K562 (cell line): ENCODE data around the gene NELFE. TPM values are rescaled to one million over a fixed set of nuclear protein-coding genes. Genes with fewer than 3 reads are reported as not detected.
A peak's percentile ranks its signal among the peaks of the same experiment; 100 is the strongest.

ENCODE experiments used
- ATAC-seq: fragments of 200-7000 bp; cut with Tn5 transposase; 3 replicates; pipeline ENCODE4 v1.9.1; 2020; ENCODE audit warnings: moderate library complexity
- BruUV-seq: library from RNA; stranded (reverse); fragments of 400-500 nt; replicated peaks from 2 replicates; lab custom pipeline; 2021; lab: Mats Ljungman, UMichigan
- CTCF ChIA-PET: fragments of 300-600 bp; formaldehyde crosslinking; extraction: SDS; loops from one replicate; lab custom pipeline; 2021; ENCODE audit warnings: low intra/inter-chr PET ratio; lab: Yijun Ruan, JAX
- POLR2A ChIA-PET: fragments of 300-600, 350-650 bp; sonication (Branson Sonifier 250); formaldehyde crosslinking; extraction: SDS; loops from one replicate; lab custom pipeline; 2021; ENCODE audit warnings: antibody characterized with exemption, inconsistent platforms; lab: Yijun Ruan, JAX
- DNase-seq, 4 experiments: peaks; one replicate each; pipeline versions ENCODE4 v3.0.0 to v3.0.0-alpha.2; 2011 to 2018; ENCODE audit warnings: low spot score in 3 of 4, mixed read lengths in 3 of 4; ENCODE audit errors: extremely low read depth in 1 of 4
- FAIRE-seq: peaks from 2 replicates; lab custom pipeline; 2011; peaks lifted over from hg19 to GRCh38; lab: Jason Lieb, UNC
- H2AFZ ChIP-seq: 2 replicates; pipeline ENCODE4 v1.6.0; 2011; ENCODE audit warnings: low read depth, low read length, control low read depth, inconsistent platforms
- H3K27ac ChIP-seq: fragments of 200-600 bp; 3 replicates; pipeline ENCODE4 v1.8.0; 2011; ENCODE audit warnings: low read depth, mild to moderate bottlenecking, control low read depth, inconsistent platforms, low read length, moderate library complexity, mixed read lengths; ENCODE audit errors: extremely low read depth
- H3K27me3 ChIP-seq, 2 experiments: fragments of 300-600 bp in 1 of 2; 2 replicates in 1 of 2; 3 replicates in 1 of 2; pipeline versions ENCODE4 v1.6.0 to v1.8.0; 2011; ENCODE audit warnings: inconsistent platforms in 2 of 2, low read length in 2 of 2, mild to moderate bottlenecking in 1 of 2, mixed read lengths in 1 of 2, moderate library complexity in 1 of 2; ENCODE audit not compliant: control insufficient read depth in 2 of 2, insufficient read depth in 2 of 2
- H3K36me3 ChIP-seq: fragments of 300-600 bp; 3 replicates; pipeline ENCODE4 v1.8.0; 2011; ENCODE audit warnings: mild to moderate bottlenecking, low read length, inconsistent platforms; ENCODE audit not compliant: control insufficient read depth, insufficient read depth
- H3K4me1 ChIP-seq, 2 experiments: fragments of 200-600 bp in 1 of 2; replicated peaks in 1 of 2; 2 replicates in 1 of 2; 3 replicates in 1 of 2; pipeline versions ENCODE4 v1.5.1 to v1.8.0; 2011; ENCODE audit warnings: inconsistent platforms in 2 of 2, low read length in 2 of 2, mild to moderate bottlenecking in 1 of 2, mixed read lengths in 1 of 2, moderate library complexity in 1 of 2; ENCODE audit not compliant: control insufficient read depth in 2 of 2, insufficient read depth in 2 of 2
- H3K4me2 ChIP-seq: 2 replicates; pipeline ENCODE4 v1.6.1; 2011; ENCODE audit warnings: low read length, control low read depth, inconsistent platforms, mixed read lengths; ENCODE audit not compliant: insufficient read depth
- H3K4me3 ChIP-seq: fragments of 200-600 bp; sonication (generic), shearing (Covaris generic); 2 replicates; pipeline ENCODE4 v1.5.1; 2016; ENCODE audit warnings: control low read depth, inconsistent platforms
- H3K79me2 ChIP-seq: fragments of 200-600 bp; 3 replicates; pipeline ENCODE4 v1.8.0; 2011; ENCODE audit warnings: low read length, inconsistent platforms; ENCODE audit not compliant: control insufficient read depth, insufficient read depth
- H3K9ac ChIP-seq, 2 experiments: 2 replicates each; pipeline versions ENCODE4 v1.6.0 to v1.6.1; 2011; ENCODE audit warnings: low read depth in 2 of 2, low read length in 2 of 2, control low read depth in 1 of 2, inconsistent platforms in 1 of 2, mild to moderate bottlenecking in 1 of 2, mixed read lengths in 1 of 2; ENCODE audit not compliant: insufficient read depth in 1 of 2
- H3K9me1 ChIP-seq: one replicate; pipeline ENCODE4 v1.6.0; 2011; ENCODE audit warnings: inconsistent platforms, mild to moderate bottlenecking, low read length, moderate library complexity; ENCODE audit not compliant: control insufficient read depth, insufficient read depth
- H3K9me3 ChIP-seq: replicated peaks from 2 replicates; pipeline ENCODE4 v1.5.1; 2011; ENCODE audit warnings: low read depth, low read length, inconsistent platforms; ENCODE audit not compliant: control insufficient read depth, insufficient read depth
- H4K20me1 ChIP-seq: replicated peaks from 2 replicates; pipeline ENCODE4 v1.6.1; 2011; ENCODE audit warnings: low read length, inconsistent platforms, mixed read lengths; ENCODE audit not compliant: control insufficient read depth, insufficient read depth
- ARID1B ChIP-seq: fragments of 450-650 bp; IDR thresholded peaks from 2 replicates; pipeline ENCODE4 v1.6.1; 2016; ENCODE audit warnings: antibody characterized with exemption, mild to moderate bottlenecking, inconsistent platforms
- BCOR ChIP-seq: fragments of 450-650 bp; IDR thresholded peaks from 2 replicates; pipeline ENCODE4 v1.6.1; 2016
- BRD4 ChIP-seq: fragments of 200-600 bp; sonication (generic); IDR thresholded peaks from 2 replicates; pipeline ENCODE4 v1.6.1; 2017; ENCODE audit warnings: inconsistent platforms
- CBX5 ChIP-seq: IDR thresholded peaks from 2 replicates; pipeline ENCODE4 v1.6.1; 2014; ENCODE audit warnings: low read depth, borderline replicate concordance
- DPF2 ChIP-seq: fragments of 450-650 bp; IDR thresholded peaks from 2 replicates; pipeline ENCODE4 v1.6.1; 2016
- ESRRA ChIP-seq: fragments of 450-650 bp; IDR thresholded peaks from 2 replicates; pipeline ENCODE4 v1.6.1; 2014; ENCODE audit warnings: low read depth, mild to moderate bottlenecking, moderate library complexity, borderline replicate concordance
- FOSL1 ChIP-seq: fragments of 200-800 bp; sonication (Bioruptor generic); conservative IDR thresholded peaks from 2 replicates; pipeline ENCODE4 v1.6.1; 2016; ENCODE audit warnings: missing genetic modification characterization, missing compliant biosample characterization
- GATAD2B ChIP-seq: fragments of 450-650 bp; IDR thresholded peaks from 2 replicates; pipeline ENCODE4 v1.6.1; 2017; ENCODE audit warnings: mild to moderate bottlenecking, borderline replicate concordance
- PCBP1 ChIP-seq: fragments of 200-400 bp; formaldehyde crosslinking; IDR thresholded peaks from 2 replicates; pipeline ENCODE4 v1.6.1; 2018; ENCODE audit warnings: mild to moderate bottlenecking, low read depth, low read length; ENCODE audit not compliant: poor library complexity, severe bottlenecking
- RBBP5 ChIP-seq: fragments of 200-600 bp; sonication (generic); IDR thresholded peaks from 2 replicates; pipeline ENCODE4 v1.6.1; 2012; ENCODE audit warnings: borderline replicate concordance, mild to moderate bottlenecking, low read length, control low read depth, inconsistent platforms; ENCODE audit not compliant: insufficient read depth, poor library complexity, severe bottlenecking
- RBM25 ChIP-seq: fragments of 200-400 bp; formaldehyde crosslinking; IDR thresholded peaks from 2 replicates; pipeline ENCODE4 v1.6.1; 2018; ENCODE audit warnings: low read length, low read depth, moderate library complexity; ENCODE audit not compliant: severe bottlenecking
- TRIM24 ChIP-seq, 2 experiments: fragments of 450-650 bp; IDR thresholded peaks; 2 replicates each; pipeline ENCODE4 v1.6.1; 2016
- U2AF1 ChIP-seq: fragments of 200-400 bp; formaldehyde crosslinking; optimal IDR thresholded peaks from 2 replicates; pipeline ENCODE3; 2017; ENCODE audit warnings: mild to moderate bottlenecking, low read depth, low read length, moderate library complexity
- ZC3H4 ChIP-seq: sonication (generic); formaldehyde crosslinking; IDR thresholded peaks from 2 replicates; pipeline ENCODE4 v1.9.0; 2021; ENCODE audit warnings: missing genetic modification reagents, borderline replicate concordance
- ZKSCAN3 ChIP-seq: fragments of 250-450 bp; sonication (Bioruptor Pico); IDR thresholded peaks from 2 replicates; pipeline ENCODE4 v1.4.0; 2020
- ZNF140 ChIP-seq: fragments of 250-450 bp; sonication (Bioruptor Pico); IDR thresholded peaks from 2 replicates; pipeline ENCODE4 v1.8.0; 2021; ENCODE audit warnings: moderate library complexity, mild to moderate bottlenecking, inconsistent platforms
- ZNF384 ChIP-seq: IDR thresholded peaks from 2 replicates; pipeline ENCODE4 v1.6.1; 2012; ENCODE audit warnings: low read depth, low read length, improper control_type of control experiment
- WGBS: fragments of 100-300 bp; shearing (Covaris generic); methylation state at CpG from one replicate; pipeline ENCODE4 v1.1.6; 2016; ENCODE audit warnings: low coverage, mixed read lengths; ENCODE audit not compliant: insufficient coverage; ENCODE audit errors: missing lambda C conversion rate; 5-methylcytosine and 5-hydroxymethylcytosine counted together
- in situ Hi-C: fragments of 300-500 bp; cut with MboI; formaldehyde crosslinking; loops from 4 replicates; pipeline ENCODE4 v1.15.0; 2018; ENCODE audit warnings: inconsistent platforms, mixed read lengths
- intact Hi-C: fragments of 100-400 bp; cut with micrococcal nuclease; formaldehyde crosslinking; loops from 2 replicates; pipeline ENCODE4 v1.14.2; 2022
- polyA plus RNA-seq, 8 experiments: library from polyadenylated mRNA; depleted of rRNA in 4 of 8; stranded (reverse) in 5 of 8; unstranded in 3 of 8; fragments of >200 nt; fragmentation: Nextera tagmentation in 2 of 8; fragmentation: Illumina TruSeq in 1 of 8; extraction: Ambion mirVana in 2 of 8; extraction: Trizol in 1 of 8; gene quantifications; 2 replicates each; pipeline versions ENCODE4 v1.2.1 to v1.2.3, GENCODE V29; 2011 to 2014; ENCODE audit warnings: inconsistent platforms in 1 of 8, missing spikeins in 1 of 8
- total RNA-seq, 7 experiments: library from RNA; depleted of rRNA in 6 of 7; stranded (reverse); fragments of >200 nt in 6 of 7; fragmentation: Illumina TruSeq in 2 of 7; extraction: Trizol in 2 of 7; gene quantifications; 2 replicates each; pipeline versions ENCODE4 v1.2.1 to v1.2.3, GENCODE V29; 2011 to 2021; ENCODE audit warnings: low replicate concordance in 1 of 7
- TF ChIP-seq, protein P1 (sequence below), 3 experiments: fragments of 200-800 bp in 1 of 3; sonication (Bioruptor generic) in 1 of 3; sonication (generic) in 1 of 3; formaldehyde crosslinking in 1 of 3; IDR thresholded peaks; 2 replicates each; pipeline versions ENCODE4 v1.6.1 to v1.8.0; 2016 to 2022; ENCODE audit warnings: mild to moderate bottlenecking in 2 of 3, missing compliant biosample characterization in 2 of 3, missing genetic modification characterization in 2 of 3, missing genetic modification reagents in 1 of 3
- TF ChIP-seq, protein P2 (sequence below): fragments of 450-650 bp; formaldehyde crosslinking; IDR thresholded peaks from 2 replicates; pipeline ENCODE4 v1.4.0; 2022; ENCODE audit warnings: missing genetic modification characterization
- TF ChIP-seq, protein P3 (sequence below), 2 experiments: IDR thresholded peaks; 2 replicates each; pipeline ENCODE4 v1.6.1; 2011; ENCODE audit warnings: borderline replicate concordance in 1 of 2, control low read depth in 1 of 2, low read depth in 1 of 2, low read length in 1 of 2, mild to moderate bottlenecking in 1 of 2, mixed read lengths in 1 of 2, moderate library complexity in 1 of 2; ENCODE audit not compliant: insufficient read depth in 1 of 2, insufficient read length in 1 of 2, poor library complexity in 1 of 2, severe bottlenecking in 1 of 2; ENCODE audit errors: extremely low read depth in 1 of 2

The NELFE gene
- total and polyA plus RNA-seq, 9 of the 15 experiments (the other 6 are each of a cell fraction or from before 2014, with no cell fraction given), result 15.2 to 157 (median 91.5) TPM

DNA sequence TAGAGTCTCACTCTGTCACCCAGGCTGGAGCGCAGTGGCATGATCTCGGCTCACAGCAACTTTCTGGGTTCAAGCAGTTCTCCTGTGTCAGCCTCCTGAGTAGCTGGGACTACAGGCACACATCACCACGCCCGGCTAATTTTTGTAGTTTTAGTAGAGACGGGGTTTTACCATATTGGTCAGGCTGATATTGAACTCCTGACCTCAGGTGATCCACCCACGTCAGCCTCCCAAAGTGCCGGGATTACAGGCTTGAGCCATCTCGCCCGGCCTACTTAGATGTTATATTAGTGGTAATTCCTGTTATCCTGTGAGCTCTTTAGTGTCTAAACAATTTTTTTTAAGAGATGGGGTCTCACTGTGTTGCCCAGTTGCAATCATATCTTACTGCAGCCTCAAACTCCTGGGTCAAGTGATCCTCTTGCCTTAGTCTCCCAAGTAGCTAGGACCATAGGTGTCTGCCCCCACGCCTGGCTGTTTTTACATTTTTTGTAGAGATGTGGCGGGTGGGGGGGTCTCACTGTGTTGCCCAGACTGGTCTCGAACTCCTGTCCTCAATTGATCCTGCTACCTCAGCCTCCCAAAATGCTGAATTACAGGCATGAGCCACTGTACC, 19.2 kb upstream of the NELFE start:
- no peaks in the 10 kb centered on the region for H3K27me3 ChIP-seq
- intact Hi-C loops (loop anchor here (10.0 kb wide), 1 partner anchor 243 kb away; the partner anchor contains the start of gene CLIC1), in situ Hi-C loops (no loop called here)
- peaks cover 33% of the 10 kb centered on the region for H3K79me2 ChIP-seq
- H3K4me2 ChIP-seq, result no peak overlapping the region
- H3K9ac ChIP-seq, result peak overlapping the region; percentile 27 to 28; a peak in 3 of 4 replicates
- H3K4me3 ChIP-seq, result no peak overlapping the region
- H2AFZ ChIP-seq, result no peak overlapping the region
- FAIRE-seq, result no peak
- H3K36me3 ChIP-seq, result peaks cover 18% of the 10 kb centered on the region
- no peak for DNase-seq
- no peaks in the 10 kb centered on the region for H4K20me1 ChIP-seq
- ChIA-PET CTCF (no interaction called here), POLR2A (no interaction called here)
- 74% methylated on average over 12 of the region's 12 CpGs for WGBS
- no peaks in the 10 kb centered on the region for H3K9me3 ChIP-seq
- no peak for ATAC-seq
- H3K9me1 ChIP-seq, result no peaks in the 10 kb centered on the region
- BruUV-seq, result no TSS peak
- peaks cover 42 to 43% of the 10 kb centered on the region in 2 experiments for H3K4me1 ChIP-seq
- peak overlapping the region; percentile 42 for H3K27ac ChIP-seq
- TF ChIP-seq ZNF384 (0 out of 2 replicates have a peak, but pooled peaks have one; percentile 19), TRIM24 (IDR thresholded peaks at IDR 0.05) (no peak), ESRRA (no peak), BRD4 (no peak), ARID1B (no peak), ZKSCAN3 (no peak), U2AF1 (no peak), CBX5 (no peak), PCBP1 (no peak), ZC3H4 (CRISPR knock-in tag) (no peak), BCOR (peak; percentile 78), ZNF140 (CRISPR knock-in tag) (no peak), RBBP5 (no peak), DPF2 (no peak), FOSL1 (tag) (no peak), RBM25 (peak; percentile 84), GATAD2B (no peak)
- TF ChIP-seq, protein P1, sequence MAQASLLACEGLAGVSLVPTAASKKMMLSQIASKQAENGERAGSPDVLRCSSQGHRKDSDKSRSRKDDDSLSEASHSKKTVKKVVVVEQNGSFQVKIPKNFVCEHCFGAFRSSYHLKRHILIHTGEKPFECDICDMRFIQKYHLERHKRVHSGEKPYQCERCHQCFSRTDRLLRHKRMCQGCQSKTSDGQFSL (CRISPR knock-in tag; IDR thresholded peaks at IDR 0.05), result 0 out of 2 replicates have a peak, but pooled peaks have one; percentile 26
- TF ChIP-seq, protein P1 (tag; IDR thresholded peaks at IDR 0.05), result no peak
- TF ChIP-seq, protein P2, sequence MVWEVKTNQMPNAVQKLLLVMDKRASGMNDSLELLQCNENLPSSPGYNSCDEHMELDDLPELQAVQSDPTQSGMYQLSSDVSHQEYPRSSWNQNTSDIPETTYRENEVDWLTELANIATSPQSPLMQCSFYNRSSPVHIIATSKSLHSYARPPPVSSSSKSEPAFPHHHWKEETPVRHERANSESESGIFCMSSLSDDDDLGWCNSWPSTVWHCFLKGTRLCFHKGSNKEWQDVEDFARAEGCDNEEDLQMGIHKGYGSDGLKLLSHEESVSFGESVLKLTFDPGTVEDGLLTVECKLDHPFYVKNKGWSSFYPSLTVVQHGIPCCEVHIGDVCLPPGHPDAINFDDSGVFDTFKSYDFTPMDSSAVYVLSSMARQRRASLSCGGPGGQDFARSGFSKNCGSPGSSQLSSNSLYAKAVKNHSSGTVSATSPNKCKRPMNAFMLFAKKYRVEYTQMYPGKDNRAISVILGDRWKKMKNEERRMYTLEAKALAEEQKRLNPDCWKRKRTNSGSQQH (CRISPR knock-in tag), result no peak
- TF ChIP-seq, protein P3, sequence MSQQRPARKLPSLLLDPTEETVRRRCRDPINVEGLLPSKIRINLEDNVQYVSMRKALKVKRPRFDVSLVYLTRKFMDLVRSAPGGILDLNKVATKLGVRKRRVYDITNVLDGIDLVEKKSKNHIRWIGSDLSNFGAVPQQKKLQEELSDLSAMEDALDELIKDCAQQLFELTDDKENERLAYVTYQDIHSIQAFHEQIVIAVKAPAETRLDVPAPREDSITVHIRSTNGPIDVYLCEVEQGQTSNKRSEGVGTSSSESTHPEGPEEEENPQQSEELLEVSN (IDR thresholded peaks at IDR 0.05; ENCODE audit: borderline replicate concordance in 1 of 2, extremely low read depth in 1 of 2, insufficient read depth in 1 of 2, insufficient read length in 1 of 2, low read depth in 1 of 2, low read length in 1 of 2, poor library complexity in 1 of 2, severe bottlenecking in 1 of 2), result no peak
